SK-N-SH (cell line): ENCODE data around the gene SETD7. TPM values are rescaled to one million over a fixed set of nuclear protein-coding genes. Genes with fewer than 3 reads are reported as not detected.

Experiments
- CTCF ChIA-PET: fragments of 300-600, 350-600 bp; formaldehyde crosslinking; extraction: SDS; loops from one replicate; lab custom pipeline; 2021; lab: Yijun Ruan, JAX
- POLR2A ChIA-PET: fragments of 350-600 bp; sonication (Branson Sonifier 250); formaldehyde crosslinking; extraction: SDS; loops from one replicate; lab custom pipeline; 2020; ENCODE audit warnings: antibody characterized with exemption, inconsistent platforms; lab: Yijun Ruan, JAX
- DNase-seq: peaks from one replicate; pipeline ENCODE4 v3.0.0; 2012
- H2AFZ ChIP-seq: fragments of 200-600 bp; sonication (generic); 2 replicates; pipeline ENCODE4 v1.8.1; 2016; ENCODE audit warnings: antibody characterized with exemption, mild to moderate bottlenecking, low read depth
- H3F3A ChIP-seq: fragments of 200-600 bp; sonication (generic); replicated peaks from 2 replicates; pipeline ENCODE3; 2016; ENCODE audit warnings: antibody characterized with exemption, mild to moderate bottlenecking; ENCODE audit not compliant: insufficient read depth
- H3K27ac ChIP-seq, 2 experiments: fragments of 200-500 bp in 1 of 2; fragments of 200-600 bp in 1 of 2; sonication (Bioruptor generic) in 1 of 2; sonication (generic), shearing (Covaris generic) in 1 of 2; 2 replicates each; pipeline versions ENCODE4 v1.5.1 to v1.6.1; 2014 to 2016; ENCODE audit warnings: low read depth in 2 of 2, inconsistent platforms in 1 of 2, low read length in 1 of 2, mild to moderate bottlenecking in 1 of 2, mixed read lengths in 1 of 2
- H3K27me3 ChIP-seq: fragments of 200-600 bp; sonication (generic), shearing (Covaris generic); 2 replicates; pipeline ENCODE4 v1.6.1; 2016; ENCODE audit warnings: mixed run types; ENCODE audit not compliant: insufficient read depth
- H3K36me3 ChIP-seq, 2 experiments: fragments of 200-500 bp in 1 of 2; fragments of 200-600 bp in 1 of 2; sonication (Bioruptor generic) in 1 of 2; sonication (generic) in 1 of 2; replicated peaks in 1 of 2; 2 replicates each; pipeline versions ENCODE3 to v1.5.1; 2014 to 2016; ENCODE audit warnings: low read length in 1 of 2, mild to moderate bottlenecking in 1 of 2; ENCODE audit not compliant: insufficient read depth in 2 of 2, control insufficient read depth in 1 of 2
- H3K4me1 ChIP-seq, 2 experiments: fragments of 200-500 bp in 1 of 2; fragments of 200-600 bp in 1 of 2; sonication (Bioruptor generic) in 1 of 2; sonication (generic), shearing (Covaris generic) in 1 of 2; 2 replicates each; pipeline versions ENCODE4 v1.5.1 to v1.6.1; 2014 to 2016; ENCODE audit warnings: low read depth in 1 of 2, low read length in 1 of 2, mixed run types in 1 of 2; ENCODE audit not compliant: insufficient read depth in 2 of 2, control insufficient read depth in 1 of 2
- H3K4me2 ChIP-seq: fragments of 200-600 bp; sonication (generic), shearing (Covaris generic); 2 replicates; pipeline ENCODE4 v1.6.1; 2017; ENCODE audit warnings: mixed run types
- H3K4me3 ChIP-seq, 2 experiments: fragments of 200-500 bp in 1 of 2; fragments of 200-600 bp in 1 of 2; sonication (Bioruptor generic) in 1 of 2; sonication (generic), shearing (Covaris generic) in 1 of 2; 2 replicates each; pipeline versions ENCODE4 v1.5.1 to v1.8.1; 2014 to 2016; ENCODE audit warnings: low read depth in 2 of 2, inconsistent platforms in 1 of 2, low read length in 1 of 2, mild to moderate bottlenecking in 1 of 2, mixed read lengths in 1 of 2, moderate library complexity in 1 of 2
- H3K79me2 ChIP-seq: fragments of 200-600 bp; sonication (generic); 2 replicates; pipeline ENCODE4 v1.8.1; 2017; ENCODE audit warnings: mild to moderate bottlenecking; ENCODE audit not compliant: insufficient read depth
- H3K9ac ChIP-seq: fragments of 200-600 bp; sonication (generic); 2 replicates; pipeline ENCODE4 v1.6.1; 2017; ENCODE audit warnings: mixed run types
- H3K9me2 ChIP-seq: fragments of 200-600 bp; sonication (generic); 2 replicates; pipeline ENCODE4 v1.6.1; 2017; ENCODE audit warnings: mixed run types
- H3K9me3 ChIP-seq: fragments of 200-600 bp; sonication (generic); 2 replicates; pipeline ENCODE4 v1.6.1; 2017; ENCODE audit warnings: mixed run types, mild to moderate bottlenecking, moderate library complexity
- H4K20me1 ChIP-seq: fragments of 200-600 bp; sonication (generic); 2 replicates; pipeline ENCODE4 v1.6.1; 2017; ENCODE audit warnings: mild to moderate bottlenecking, mixed run types; ENCODE audit not compliant: insufficient read depth
- CHD2 ChIP-seq: fragments of 150-350 bp; IDR thresholded peaks from 2 replicates; pipeline ENCODE4 v1.6.1; 2018; ENCODE audit warnings: low read length; ENCODE audit not compliant: partially characterized antibody
- ELF1 ChIP-seq: IDR thresholded peaks from 2 replicates; pipeline ENCODE4 v1.4.0; 2012
- EP300 ChIP-seq, 2 experiments: IDR thresholded peaks; 2 replicates each; pipeline versions ENCODE4 v1.4.0 to v1.6.1; 2012; ENCODE audit warnings: borderline replicate concordance in 1 of 2, low read depth in 1 of 2, low read length in 1 of 2
- FOXJ3 ChIP-seq: sonication (generic); formaldehyde crosslinking; IDR thresholded peaks from 2 replicates; pipeline ENCODE4 v1.5.1; 2020; ENCODE audit warnings: mild to moderate bottlenecking, missing genetic modification reagents
- FOXM1 ChIP-seq: IDR thresholded peaks from 2 replicates; pipeline ENCODE4 v1.4.0; 2012; ENCODE audit warnings: low read depth, mild to moderate bottlenecking
- JUND ChIP-seq: IDR thresholded peaks from 2 replicates; pipeline ENCODE4 v1.4.0; 2012
- MAX ChIP-seq: IDR thresholded peaks from 2 replicates; pipeline ENCODE4 v1.4.0; 2012; ENCODE audit warnings: low read depth
- MEF2A ChIP-seq: IDR thresholded peaks from 2 replicates; pipeline ENCODE4 v1.4.0; 2012; ENCODE audit warnings: low read depth, borderline replicate concordance
- POLR2AphosphoS5 ChIP-seq: IDR thresholded peaks from 2 replicates; pipeline ENCODE4 v1.6.1; 2012; ENCODE audit warnings: low read depth, low read length
- RCOR1 ChIP-seq: fragments of 150-350 bp; IDR thresholded peaks from 2 replicates; pipeline ENCODE4 v1.6.1; 2017; ENCODE audit warnings: antibody characterized with exemption, low read length
- REST ChIP-seq: IDR thresholded peaks from 2 replicates; pipeline ENCODE4 v1.6.1; 2012; ENCODE audit warnings: mild to moderate bottlenecking, low read depth, low read length, moderate library complexity
- RFX5 ChIP-seq: IDR thresholded peaks from 2 replicates; pipeline ENCODE4 v1.6.1; 2012; ENCODE audit warnings: mild to moderate bottlenecking, improper control_type of control experiment, low read length
- RXRA ChIP-seq: IDR thresholded peaks from 2 replicates; pipeline ENCODE4 v1.4.0; 2012; ENCODE audit warnings: low read depth, mild to moderate bottlenecking, borderline replicate concordance
- SMC3 ChIP-seq: IDR thresholded peaks from 2 replicates; pipeline ENCODE4 v1.6.1; 2012; ENCODE audit warnings: low read depth, low read length, improper control_type of control experiment
- TCF12 ChIP-seq: IDR thresholded peaks from 2 replicates; pipeline ENCODE4 v1.4.0; 2012
- USF1 ChIP-seq: IDR thresholded peaks from 2 replicates; pipeline ENCODE4 v1.4.0; 2012; ENCODE audit warnings: low read depth, borderline replicate concordance
- USF2 ChIP-seq: fragments of 150-350 bp; IDR thresholded peaks from 2 replicates; pipeline ENCODE4 v1.6.1; 2017; ENCODE audit warnings: antibody characterized with exemption, low read length, low read depth, borderline replicate concordance
- ZBTB33 ChIP-seq: IDR thresholded peaks from 2 replicates; pipeline ENCODE4 v1.4.0; 2012; ENCODE audit warnings: low read depth, borderline replicate concordance
- WGBS: methylation state at CpG from one replicate; pipeline ENCODE4 v1.1.6; 2017; ENCODE audit warnings: low lambda C conversion rate; 5-methylcytosine and 5-hydroxymethylcytosine counted together
- polyA plus RNA-seq, 3 experiments: library from polyadenylated mRNA; depleted of rRNA; stranded (reverse); fragments of >200 nt; gene quantifications; 2 replicates each; pipeline ENCODE4 v1.2.3, GENCODE V29; 2012

Gene SETD7
- polyA plus RNA-seq, 1 of the 3 experiments (the other 2 are of a cell fraction) = 5.0 TPM

GRCh38 chr4:139585473-139585872 is 29.5 kb upstream of the SETD7 start:
- TF ChIP-seq POLR2AphosphoS5 = no peak
- TF ChIP-seq USF1 = no peak
- no peak for TF ChIP-seq MAX
- TF ChIP-seq MEF2A = no peak
- no peak for TF ChIP-seq EP300 (IDR thresholded peaks at IDR 0.05; ENCODE audit: borderline replicate concordance in 1 of 2, low read depth in 1 of 2, low read length in 1 of 2)
- TF ChIP-seq RXRA = no peak
- no peak for TF ChIP-seq ZBTB33
- no peak for TF ChIP-seq RFX5
- no peak for TF ChIP-seq SMC3
- no peak for TF ChIP-seq ELF1
- no peak for TF ChIP-seq FOXJ3 (CRISPR knock-in tag)
- no peak for TF ChIP-seq FOXM1
- TF ChIP-seq JUND = no peak
- no peak for TF ChIP-seq RCOR1
- no peak for TF ChIP-seq TCF12
- TF ChIP-seq USF2 = no peak
- ChIA-PET POLR2A (no interaction called here), CTCF (interaction anchor here (0.6 to 4.3 kb wide), 2 partner anchors 18 to 1024 kb away, joined by 3 to 16 read pairs; no protein-coding TSS in a partner anchor)
- Histone ChIP-seq H3K27ac (no peak overlapping the region), H3K36me3 (no peaks in the 10 kb centered on the region), H4K20me1 (no peaks in the 10 kb centered on the region), H2AFZ (no peak overlapping the region), H3K27me3 (no peaks in the 10 kb centered on the region), H3K9me3 (no peaks in the 10 kb centered on the region), H3K4me3 (no peak overlapping the region), H3K4me2 (no peak overlapping the region), H3K9me2 (no peaks in the 10 kb centered on the region), H3K79me2 (no peaks in the 10 kb centered on the region), H3K4me1 (no peaks in the 10 kb centered on the region; a peak in 1 of 4 replicates), H3F3A (no peaks in the 10 kb centered on the region), H3K9ac (no peak overlapping the region)
- DNase-seq = no peak
- WGBS = 67% methylated on average over 4 of the region's 4 CpGs

- Histone ChIP-seq H4K20me1 (no peaks in the 10 kb centered on the region), H3K9me3 (no peaks in the 10 kb centered on the region), H3K9ac (no peak overlapping the region), H3K4me2 (no peak overlapping the region), H2AFZ (no peak overlapping the region), H3K27me3 (no peaks in the 10 kb centered on the region), H3K27ac (no peak overlapping the region), H3K9me2 (no peaks in the 10 kb centered on the region), H3K4me1 (no peaks in the 10 kb centered on the region; a peak in 1 of 4 replicates), H3K4me3 (no peak overlapping the region), H3F3A (no peaks in the 10 kb centered on the region), H3K36me3 (no peaks in the 10 kb centered on the region), H3K79me2 (no peaks in the 10 kb centered on the region)
- WGBS = 57% methylated on average over 2 of the region's 2 CpGs
- ChIA-PET CTCF (interaction anchor here (0.6 to 4.3 kb wide), 3 partner anchors 16 to 576 kb away, joined by 3 to 16 read pairs (median 3); no protein-coding TSS in a partner anchor), POLR2A (no interaction called here)
- no peak for DNase-seq
- no peak for TF ChIP-seq ZBTB33
- no peak for TF ChIP-seq MEF2A
- TF ChIP-seq REST = no peak
- no peak for TF ChIP-seq RFX5
- no peak for TF ChIP-seq CHD2
- no peak for TF ChIP-seq JUND
- TF ChIP-seq RXRA = no peak
- no peak for TF ChIP-seq SMC3
- TF ChIP-seq FOXJ3 (CRISPR knock-in tag) = no peak
Measured at GRCh38 chr4:139584784-139585183, 28.8 kb upstream of the SETD7 start.
